ACC112 (cell line): ENCODE measurements around the gene PLXDC2.

Source experiments
- H2AFZ ChIP-seq: fragments of 200-600 bp; sonication (generic); one replicate; pipeline ENCODE4 v1.6.0; 2017; ENCODE audit warnings: antibody characterized with exemption, low read length; ENCODE audit not compliant: unreplicated experiment
- H3K27ac ChIP-seq: fragments of 200-600 bp; sonication (generic); 2 replicates; pipeline ENCODE4 v1.5.1; 2014; ENCODE audit warnings: low read depth, mild to moderate bottlenecking, antibody characterized with exemption, low read length, moderate library complexity
- H3K27me3 ChIP-seq: fragments of 200-600 bp; sonication (generic); 2 replicates; pipeline ENCODE4 v1.6.1; 2014; ENCODE audit warnings: mild to moderate bottlenecking, antibody characterized with exemption, low read length, moderate library complexity, mixed read lengths; ENCODE audit not compliant: insufficient read depth
- H3K36me3 ChIP-seq: fragments of 200-600 bp; sonication (generic); 2 replicates; pipeline ENCODE4 v1.6.1; 2016; ENCODE audit warnings: mild to moderate bottlenecking, antibody characterized with exemption, low read length, moderate library complexity, mixed read lengths; ENCODE audit not compliant: insufficient read depth
- H3K4me1 ChIP-seq: fragments of 200-600 bp; sonication (generic); one replicate; pipeline ENCODE4 v1.6.1; 2016; ENCODE audit warnings: low read length, mixed read lengths; ENCODE audit not compliant: insufficient read depth, unreplicated experiment, control insufficient read depth
- H3K4me3 ChIP-seq: fragments of 200-600 bp; sonication (generic); 2 replicates; pipeline ENCODE4 v1.5.1; 2014; ENCODE audit warnings: mild to moderate bottlenecking, low read depth, low read length
- H3K79me2 ChIP-seq: fragments of 200-600 bp; sonication (generic); one replicate; pipeline ENCODE4 v1.6.0; 2016; ENCODE audit warnings: low read length; ENCODE audit not compliant: control insufficient read depth, unreplicated experiment, insufficient read depth

The PLXDC2 gene

GRCh38 chr10:20298417-20298816 lies 482.2 kb downstream of the PLXDC2 start:
- no peaks in the 10 kb centered on the region for H3K36me3 ChIP-seq
- H3K27ac ChIP-seq, result no peak overlapping the region
- H3K79me2 ChIP-seq, result no peaks in the 10 kb centered on the region
- H3K4me3 ChIP-seq, result no peak overlapping the region
- H3K27me3 ChIP-seq, result no peaks in the 10 kb centered on the region
- H3K4me1 ChIP-seq, result no peaks in the 10 kb centered on the region
- no peak overlapping the region for H2AFZ ChIP-seq

GRCh38 chr10:20299034-20299736 lies 483.0 kb downstream of the PLXDC2 start:
- Histone ChIP-seq H3K27me3 (no peaks in the 10 kb centered on the region), H3K36me3 (no peaks in the 10 kb centered on the region), H3K79me2 (no peaks in the 10 kb centered on the region), H2AFZ (no peak overlapping the region), H3K27ac (no peak overlapping the region), H3K4me1 (no peaks in the 10 kb centered on the region), H3K4me3 (no peak overlapping the region)

- H2AFZ ChIP-seq, result no peak overlapping the region
- no peaks in the 10 kb centered on the region for H3K79me2 ChIP-seq
- H3K27ac ChIP-seq, result no peak overlapping the region
- H3K4me3 ChIP-seq, result no peak overlapping the region
- no peaks in the 10 kb centered on the region for H3K27me3 ChIP-seq
- no peaks in the 10 kb centered on the region for H3K36me3 ChIP-seq
- no peaks in the 10 kb centered on the region for H3K4me1 ChIP-seq
Observed at GRCh38 chr10:20300735-20301134, 484.5 kb downstream of the PLXDC2 start.

GRCh38 chr10:20302033-20302432 lies 485.8 kb downstream of the PLXDC2 start:
- Histone ChIP-seq H3K4me1 (no peaks in the 10 kb centered on the region), H3K4me3 (no peak overlapping the region), H3K27ac (no peak overlapping the region), H3K36me3 (no peaks in the 10 kb centered on the region), H3K79me2 (no peaks in the 10 kb centered on the region), H2AFZ (no peak overlapping the region), H3K27me3 (no peaks in the 10 kb centered on the region)

- H3K4me1 ChIP-seq, result no peaks in the 10 kb centered on the region
- no peak overlapping the region for H3K4me3 ChIP-seq
- H3K79me2 ChIP-seq, result no peaks in the 10 kb centered on the region
- no peak overlapping the region for H2AFZ ChIP-seq
- no peaks in the 10 kb centered on the region for H3K36me3 ChIP-seq
- no peaks in the 10 kb centered on the region for H3K27me3 ChIP-seq
- no peak overlapping the region for H3K27ac ChIP-seq
Observed at GRCh38 chr10:20303453-20304152, 487.4 kb downstream of the PLXDC2 start.

- no peak overlapping the region for H2AFZ ChIP-seq
- no peak overlapping the region for H3K27ac ChIP-seq
- H3K4me3 ChIP-seq, result no peak overlapping the region
- no peaks in the 10 kb centered on the region for H3K79me2 ChIP-seq
- no peaks in the 10 kb centered on the region for H3K4me1 ChIP-seq
- H3K36me3 ChIP-seq, result no peaks in the 10 kb centered on the region
- H3K27me3 ChIP-seq, result no peaks in the 10 kb centered on the region
Observed at GRCh38 chr10:20313665-20314064, 497.4 kb downstream of the PLXDC2 start.

- no peaks in the 10 kb centered on the region for H3K27me3 ChIP-seq
- no peaks in the 10 kb centered on the region for H3K36me3 ChIP-seq
- H3K4me1 ChIP-seq, result no peaks in the 10 kb centered on the region
- H3K4me3 ChIP-seq, result no peak overlapping the region
- H3K27ac ChIP-seq, result no peak overlapping the region
- no peaks in the 10 kb centered on the region for H3K79me2 ChIP-seq
- H2AFZ ChIP-seq, result no peak overlapping the region
Observed at GRCh38 chr10:20314431-20314830, 498.2 kb downstream of the PLXDC2 start.

GRCh38 chr10:20327954-20328353 lies 511.7 kb downstream of the PLXDC2 start:
- Histone ChIP-seq H3K36me3 (no peaks in the 10 kb centered on the region), H3K79me2 (no peaks in the 10 kb centered on the region), H3K27ac (no peak overlapping the region), H3K4me3 (no peak overlapping the region), H3K4me1 (no peaks in the 10 kb centered on the region), H2AFZ (peak overlapping the region; percentile 25), H3K27me3 (no peaks in the 10 kb centered on the region)

GRCh38 chr10:20330246-20330645 lies 514.0 kb downstream of the PLXDC2 start:
- H3K36me3 ChIP-seq, result no peaks in the 10 kb centered on the region
- no peak overlapping the region for H3K27ac ChIP-seq
- H3K27me3 ChIP-seq, result no peaks in the 10 kb centered on the region
- H3K4me1 ChIP-seq, result no peaks in the 10 kb centered on the region
- H3K4me3 ChIP-seq, result no peak overlapping the region
- no peak overlapping the region for H2AFZ ChIP-seq
- no peaks in the 10 kb centered on the region for H3K79me2 ChIP-seq

- H3K79me2 ChIP-seq, result no peaks in the 10 kb centered on the region
- no peak overlapping the region for H3K4me3 ChIP-seq
- no peaks in the 10 kb centered on the region for H3K27me3 ChIP-seq
- H3K36me3 ChIP-seq, result no peaks in the 10 kb centered on the region
- H3K27ac ChIP-seq, result no peak overlapping the region
- H2AFZ ChIP-seq, result no peak overlapping the region
- no peaks in the 10 kb centered on the region for H3K4me1 ChIP-seq
Observed at GRCh38 chr10:20334559-20334958, 518.3 kb downstream of the PLXDC2 start.
